Neural cell (in vitro differentiated cells): Measurements from ENCODE around the gene FAM20B. TPM values are rescaled to one million over a fixed set of nuclear protein-coding genes. Genes with fewer than 3 reads are reported as not detected.

Experiments used
- H2AFZ ChIP-seq: fragments of 200-600, 300-800 bp; sonication (generic), shearing (Covaris generic); 2 replicates; pipeline ENCODE4 v1.6.0; 2014; ENCODE audit warnings: low read depth, mild to moderate bottlenecking, antibody characterized with exemption, low read length, moderate library complexity
- H3F3A ChIP-seq: fragments of 200-600 bp; shearing (Covaris generic); 2 replicates; pipeline ENCODE4 v1.6.1; 2016; ENCODE audit warnings: mild to moderate bottlenecking, moderate library complexity, mixed read lengths, antibody characterized with exemption, low read length; ENCODE audit not compliant: insufficient read depth, poor library complexity, severe bottlenecking
- H3K27ac ChIP-seq: fragments of 200-600, 300-800 bp; sonication (generic), shearing (Covaris generic); 2 replicates; pipeline ENCODE4 v1.5.1; 2014; ENCODE audit warnings: mild to moderate bottlenecking, low read length, moderate library complexity
- H3K27me3 ChIP-seq: fragments of 300-800, 200-600 bp; sonication (generic), shearing (Covaris generic); 2 replicates; pipeline ENCODE4 v1.6.0; 2014; ENCODE audit warnings: mild to moderate bottlenecking, low read depth, low read length, moderate library complexity; ENCODE audit not compliant: insufficient read depth
- H3K36me3 ChIP-seq: fragments of 300-800, 200-600 bp; sonication (generic), shearing (Covaris generic); 2 replicates; pipeline ENCODE4 v1.5.1; 2014; ENCODE audit warnings: mild to moderate bottlenecking, antibody characterized with exemption, low read length, moderate library complexity; ENCODE audit not compliant: insufficient read depth
- H3K4me2 ChIP-seq: fragments of 300-800, 200-600 bp; sonication (generic), shearing (Covaris generic); 2 replicates; pipeline ENCODE4 v1.6.0; 2014; ENCODE audit warnings: mild to moderate bottlenecking, low read length
- H3K4me3 ChIP-seq: fragments of 300-800, 200-600 bp; sonication (generic), shearing (Covaris generic); 2 replicates; pipeline ENCODE4 v1.5.1; 2014; ENCODE audit warnings: mild to moderate bottlenecking, low read length, moderate library complexity
- H3K79me2 ChIP-seq: fragments of 200-600 bp; shearing (Covaris generic); replicated peaks from 2 replicates; pipeline ENCODE4 v1.6.0; 2014; ENCODE audit warnings: mild to moderate bottlenecking, low read length, moderate library complexity; ENCODE audit not compliant: insufficient read depth
- H3K9ac ChIP-seq: fragments of 300-800, 200-600 bp; sonication (generic), shearing (Covaris generic); 2 replicates; pipeline ENCODE4 v1.6.1; 2016; ENCODE audit warnings: mild to moderate bottlenecking, low read length, mixed read lengths
- H3K9me2 ChIP-seq: fragments of 200-600 bp; shearing (Covaris generic); 2 replicates; pipeline ENCODE4 v1.6.1; 2016; ENCODE audit warnings: mild to moderate bottlenecking, low read length, mixed read lengths; ENCODE audit not compliant: insufficient read depth
- H3K9me3 ChIP-seq: fragments of 200-600, 300-800 bp; sonication (generic), shearing (Covaris generic); 2 replicates; pipeline ENCODE4 v1.6.1; 2016; ENCODE audit warnings: mild to moderate bottlenecking, mixed run types, low read length, moderate library complexity, mixed read lengths
- H4K20me1 ChIP-seq: fragments of 200-600 bp; shearing (Covaris generic); 2 replicates; pipeline ENCODE4 v1.6.1; 2016; ENCODE audit warnings: mild to moderate bottlenecking, mixed run types; ENCODE audit not compliant: insufficient read depth
- CTCF ChIP-seq: fragments of 450-650 bp; IDR thresholded peaks from 2 replicates; pipeline ENCODE4 v1.5.1; 2014; ENCODE audit warnings: antibody characterized with exemption, mild to moderate bottlenecking, moderate library complexity; ENCODE audit not compliant: poor library complexity, severe bottlenecking
- EP300 ChIP-seq: fragments of 450-650 bp; conservative IDR thresholded peaks from 2 replicates; pipeline ENCODE4 v1.6.1; 2014; ENCODE audit warnings: antibody characterized with exemption, mild to moderate bottlenecking, moderate library complexity; ENCODE audit not compliant: poor library complexity, severe bottlenecking
- EZH2 ChIP-seq: fragments of 200-600, 300-800 bp; shearing (Covaris generic), sonication (generic); IDR thresholded peaks from 2 replicates; pipeline ENCODE4 v1.6.1; 2014; ENCODE audit warnings: antibody characterized with exemption, low read length, borderline replicate concordance, mild to moderate bottlenecking; ENCODE audit not compliant: insufficient read depth, poor library complexity, severe bottlenecking
- POLR2AphosphoS5 ChIP-seq: IDR thresholded peaks from 2 replicates; pipeline ENCODE4 v1.6.1; 2012
- SMC3 ChIP-seq: fragments of 450-650 bp; conservative IDR thresholded peaks from 2 replicates; pipeline ENCODE4 v1.6.1; 2014; ENCODE audit warnings: antibody characterized with exemption, mild to moderate bottlenecking, moderate library complexity; ENCODE audit not compliant: poor library complexity
- TAF1 ChIP-seq: IDR thresholded peaks from 2 replicates; pipeline ENCODE4 v1.6.1; 2012; ENCODE audit warnings: low read depth
- polyA plus RNA-seq: library from polyadenylated mRNA; depleted of rRNA; stranded (reverse); fragments of >200 nt; gene quantifications from 2 replicates; pipeline ENCODE4 v1.2.3, GENCODE V29; 2014
- TF ChIP-seq, protein P1 (sequence below): IDR thresholded peaks from 2 replicates; pipeline ENCODE4 v1.6.1; 2012; ENCODE audit warnings: borderline replicate concordance

Gene FAM20B
- polyA plus RNA-seq, 1 donor from 2014 or later, result 25.1 TPM

- no peak for TF ChIP-seq CTCF
- no peak for TF ChIP-seq SMC3
Measured at GRCh38 chr1:179012038-179012437, 13.7 kb upstream of the FAM20B start (continued).

- Histone ChIP-seq H3K4me3 (no peak overlapping the region), H3K9ac (no peak overlapping the region), H3K9me3 (no peaks in the 10 kb centered on the region), H3K79me2 (no peaks in the 10 kb centered on the region), H3K9me2 (no peaks in the 10 kb centered on the region), H3K27me3 (no peaks in the 10 kb centered on the region), H3K36me3 (no peaks in the 10 kb centered on the region), H3K4me2 (no peak overlapping the region), H4K20me1 (no peaks in the 10 kb centered on the region), H3K27ac (no peak overlapping the region), H2AFZ (no peak overlapping the region), H3F3A (no peaks in the 10 kb centered on the region)
- TF ChIP-seq, protein P1, sequence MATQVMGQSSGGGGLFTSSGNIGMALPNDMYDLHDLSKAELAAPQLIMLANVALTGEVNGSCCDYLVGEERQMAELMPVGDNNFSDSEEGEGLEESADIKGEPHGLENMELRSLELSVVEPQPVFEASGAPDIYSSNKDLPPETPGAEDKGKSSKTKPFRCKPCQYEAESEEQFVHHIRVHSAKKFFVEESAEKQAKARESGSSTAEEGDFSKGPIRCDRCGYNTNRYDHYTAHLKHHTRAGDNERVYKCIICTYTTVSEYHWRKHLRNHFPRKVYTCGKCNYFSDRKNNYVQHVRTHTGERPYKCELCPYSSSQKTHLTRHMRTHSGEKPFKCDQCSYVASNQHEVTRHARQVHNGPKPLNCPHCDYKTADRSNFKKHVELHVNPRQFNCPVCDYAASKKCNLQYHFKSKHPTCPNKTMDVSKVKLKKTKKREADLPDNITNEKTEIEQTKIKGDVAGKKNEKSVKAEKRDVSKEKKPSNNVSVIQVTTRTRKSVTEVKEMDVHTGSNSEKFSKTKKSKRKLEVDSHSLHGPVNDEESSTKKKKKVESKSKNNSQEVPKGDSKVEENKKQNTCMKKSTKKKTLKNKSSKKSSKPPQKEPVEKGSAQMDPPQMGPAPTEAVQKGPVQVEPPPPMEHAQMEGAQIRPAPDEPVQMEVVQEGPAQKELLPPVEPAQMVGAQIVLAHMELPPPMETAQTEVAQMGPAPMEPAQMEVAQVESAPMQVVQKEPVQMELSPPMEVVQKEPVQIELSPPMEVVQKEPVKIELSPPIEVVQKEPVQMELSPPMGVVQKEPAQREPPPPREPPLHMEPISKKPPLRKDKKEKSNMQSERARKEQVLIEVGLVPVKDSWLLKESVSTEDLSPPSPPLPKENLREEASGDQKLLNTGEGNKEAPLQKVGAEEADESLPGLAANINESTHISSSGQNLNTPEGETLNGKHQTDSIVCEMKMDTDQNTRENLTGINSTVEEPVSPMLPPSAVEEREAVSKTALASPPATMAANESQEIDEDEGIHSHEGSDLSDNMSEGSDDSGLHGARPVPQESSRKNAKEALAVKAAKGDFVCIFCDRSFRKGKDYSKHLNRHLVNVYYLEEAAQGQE, result no peak
- no peak for TF ChIP-seq EP300
- TF ChIP-seq EZH2, result no peak
Measured at GRCh38 chr1:179014123-179014522, 11.6 kb upstream of the FAM20B start.

- no peak overlapping the region for H2AFZ ChIP-seq
- no peak for TF ChIP-seq TAF1
- TF ChIP-seq, protein P1, result no peak
- no peak for TF ChIP-seq CTCF
- TF ChIP-seq POLR2AphosphoS5, result no peak
- TF ChIP-seq EP300, result no peak
- no peaks in the 10 kb centered on the region for H3K36me3 ChIP-seq
- no peak overlapping the region for H3K4me3 ChIP-seq
- no peaks in the 10 kb centered on the region for H3F3A ChIP-seq
- no peaks in the 10 kb centered on the region for H3K79me2 ChIP-seq
- H3K9me3 ChIP-seq, result no peaks in the 10 kb centered on the region
- H3K27me3 ChIP-seq, result no peaks in the 10 kb centered on the region
- no peak overlapping the region for H3K27ac ChIP-seq
- no peak overlapping the region for H3K4me2 ChIP-seq
- no peaks in the 10 kb centered on the region for H3K9me2 ChIP-seq
- H4K20me1 ChIP-seq, result no peaks in the 10 kb centered on the region
- H3K9ac ChIP-seq, result no peak overlapping the region
Measured at GRCh38 chr1:179015396-179015795, 10.3 kb upstream of the FAM20B start.
